Measurements from ENCODE around the gene C12orf54.
"Not testable (repeated sequence)": the region's sequence is repeated elsewhere in the genome, so short reads cannot be mapped to it uniquely, and the experiment has no call there.

DNA sequence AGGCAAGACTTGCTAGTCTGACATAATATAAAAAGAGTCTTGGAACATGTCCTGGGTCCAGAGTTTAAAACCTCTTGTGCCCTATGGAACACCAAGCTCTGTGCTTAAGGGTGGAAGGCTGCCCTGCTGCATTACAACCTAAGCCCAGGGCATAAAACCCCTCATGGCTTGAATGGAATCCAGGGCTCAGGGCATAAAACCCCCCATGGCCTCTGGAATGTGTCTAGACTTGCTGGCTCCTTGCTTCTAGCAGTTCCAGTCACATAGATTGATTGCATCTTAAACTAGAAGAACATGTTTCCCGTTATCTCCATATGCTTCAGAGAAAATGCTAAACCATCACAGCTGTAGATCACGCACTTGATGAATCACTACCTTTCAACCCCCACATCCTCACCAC lies 24.5 kb downstream of the C12orf54 start:
- TF ChIP-seq, protein P1, sequence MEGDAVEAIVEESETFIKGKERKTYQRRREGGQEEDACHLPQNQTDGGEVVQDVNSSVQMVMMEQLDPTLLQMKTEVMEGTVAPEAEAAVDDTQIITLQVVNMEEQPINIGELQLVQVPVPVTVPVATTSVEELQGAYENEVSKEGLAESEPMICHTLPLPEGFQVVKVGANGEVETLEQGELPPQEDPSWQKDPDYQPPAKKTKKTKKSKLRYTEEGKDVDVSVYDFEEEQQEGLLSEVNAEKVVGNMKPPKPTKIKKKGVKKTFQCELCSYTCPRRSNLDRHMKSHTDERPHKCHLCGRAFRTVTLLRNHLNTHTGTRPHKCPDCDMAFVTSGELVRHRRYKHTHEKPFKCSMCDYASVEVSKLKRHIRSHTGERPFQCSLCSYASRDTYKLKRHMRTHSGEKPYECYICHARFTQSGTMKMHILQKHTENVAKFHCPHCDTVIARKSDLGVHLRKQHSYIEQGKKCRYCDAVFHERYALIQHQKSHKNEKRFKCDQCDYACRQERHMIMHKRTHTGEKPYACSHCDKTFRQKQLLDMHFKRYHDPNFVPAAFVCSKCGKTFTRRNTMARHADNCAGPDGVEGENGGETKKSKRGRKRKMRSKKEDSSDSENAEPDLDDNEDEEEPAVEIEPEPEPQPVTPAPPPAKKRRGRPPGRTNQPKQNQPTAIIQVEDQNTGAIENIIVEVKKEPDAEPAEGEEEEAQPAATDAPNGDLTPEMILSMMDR (IDR thresholded peaks at IDR 0.05 in 4 of 5, conservative IDR thresholded peaks at IDR 0.05 in 1 of 5) = not testable (repeated sequence)
- not testable (repeated sequence) for TF ChIP-seq POLR2A (IDR thresholded peaks at IDR 0.05)

Measured in gastrocnemius medialis (tissue), 4 donors.